NT2/D1 (cell line): ENCODE measurements around the gene RTN4RL2.

Source experiments
- DNase-seq: peaks from one replicate; pipeline ENCODE4 v3.0.0-alpha.2; 2011; ENCODE audit warnings: low read depth, low spot score
- H3K27me3 ChIP-seq: 2 replicates; pipeline ENCODE4 v1.6.0; 2011; ENCODE audit warnings: mild to moderate bottlenecking; ENCODE audit not compliant: insufficient read length, insufficient read depth
- H3K36me3 ChIP-seq: 2 replicates; pipeline ENCODE4 v1.6.1; 2011; ENCODE audit warnings: mild to moderate bottlenecking, low read length, mixed read lengths; ENCODE audit not compliant: insufficient read depth, insufficient read length
- H3K4me1 ChIP-seq: 2 replicates; pipeline ENCODE4 v1.5.1; 2011; ENCODE audit not compliant: insufficient read depth, insufficient read length
- H3K4me3 ChIP-seq: 2 replicates; pipeline ENCODE4 v1.5.1; 2011; ENCODE audit warnings: low read depth; ENCODE audit not compliant: insufficient read length
- H3K9ac ChIP-seq: 2 replicates; pipeline ENCODE4 v1.6.0; 2011; ENCODE audit warnings: low read depth; ENCODE audit not compliant: insufficient read length
- H3K9me3 ChIP-seq: 2 replicates; pipeline ENCODE4 v1.5.1; 2011; ENCODE audit warnings: mild to moderate bottlenecking, low read length; ENCODE audit not compliant: insufficient read depth
- SUZ12 ChIP-seq: IDR thresholded peaks from 2 replicates; pipeline ENCODE4 v1.6.1; 2011; ENCODE audit not compliant: insufficient read length, insufficient read depth; ENCODE audit errors: extremely low read depth
- YY1 ChIP-seq: IDR thresholded peaks from 2 replicates; pipeline ENCODE4 v1.6.1; 2011; ENCODE audit not compliant: insufficient read length, insufficient read depth
- ZNF274 ChIP-seq: IDR thresholded peaks from 2 replicates; pipeline ENCODE4 v1.6.1; 2011; ENCODE audit warnings: mild to moderate bottlenecking, low read depth, low read length

RTN4RL2 gene

DNA sequence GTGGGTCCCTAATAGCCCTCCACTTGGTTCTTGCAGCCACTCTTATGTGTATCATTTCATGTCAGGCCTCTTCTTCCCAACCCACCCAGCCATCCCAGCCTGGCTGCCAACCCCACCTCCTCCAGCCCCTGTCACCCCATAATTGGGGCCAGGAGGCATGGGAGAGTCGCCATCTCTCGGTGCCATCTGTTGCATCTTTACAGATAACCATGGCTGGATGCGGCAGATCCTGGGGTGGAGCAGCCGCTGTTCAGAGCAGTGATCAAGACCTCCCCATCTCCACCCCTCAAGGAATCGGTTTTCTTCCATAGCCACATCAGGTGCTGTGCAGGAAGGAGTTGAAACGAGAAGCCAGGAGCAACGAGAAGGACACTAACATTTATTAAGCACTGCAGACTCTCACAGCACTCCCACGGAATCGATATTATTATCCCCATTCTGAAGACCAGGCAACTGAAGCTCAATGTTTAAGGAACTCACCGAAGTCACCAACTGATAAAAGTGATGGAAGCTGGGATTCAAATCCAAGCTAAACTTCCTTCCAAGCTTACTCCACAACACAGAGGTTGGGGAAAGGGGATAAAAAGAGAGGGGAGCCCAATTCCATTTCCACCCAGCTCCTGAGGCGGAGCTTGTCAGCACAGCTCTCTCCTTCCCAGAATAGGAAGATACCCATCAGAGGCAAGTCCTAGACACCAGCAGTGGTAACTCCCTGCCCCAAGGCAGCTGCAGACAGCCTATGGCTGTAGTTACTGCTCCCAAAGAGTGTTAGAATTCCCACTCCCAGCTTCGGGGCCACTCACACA, 52.5 kb downstream of the RTN4RL2 start:
- no peak for TF ChIP-seq SUZ12
- TF ChIP-seq YY1: no peak
- TF ChIP-seq ZNF274: no peak
- H3K9ac ChIP-seq: no peak overlapping the region

DNA sequence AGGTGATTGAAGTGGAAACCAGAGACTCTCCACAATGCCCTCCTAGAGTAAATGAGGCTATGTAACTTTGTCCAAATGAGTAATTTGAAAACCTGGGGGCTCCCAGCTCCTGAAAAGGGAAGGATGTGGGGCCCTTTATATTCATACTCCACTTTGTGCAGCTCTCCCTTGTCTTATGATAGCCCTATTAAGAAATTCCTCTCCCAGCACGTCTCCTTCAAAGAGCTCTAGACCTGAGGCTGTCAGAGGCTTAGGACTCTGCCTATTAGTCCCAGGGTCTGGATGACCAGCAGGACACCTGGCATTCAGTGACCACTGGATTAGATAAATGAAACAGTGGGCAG, 53.1 kb downstream of the RTN4RL2 start:
- TF ChIP-seq YY1 (no peak), SUZ12 (no peak), ZNF274 (no peak)
- Histone ChIP-seq H3K27me3 (peaks cover 51% of the 10 kb centered on the region), H3K36me3 (no peaks in the 10 kb centered on the region), H3K9ac (no peak overlapping the region), H3K9me3 (no peaks in the 10 kb centered on the region), H3K4me3 (no peak overlapping the region), H3K4me1 (peaks cover 4% of the 10 kb centered on the region)
- DNase-seq: no peak

More for the DNA sequence above, 52.5 kb downstream of the RTN4RL2 start:
- Histone ChIP-seq H3K4me1 (peaks cover 4% of the 10 kb centered on the region), H3K27me3 (peaks cover 49% of the 10 kb centered on the region), H3K9me3 (no peaks in the 10 kb centered on the region), H3K4me3 (no peak overlapping the region), H3K36me3 (no peaks in the 10 kb centered on the region)
- no peak for DNase-seq

DNA sequence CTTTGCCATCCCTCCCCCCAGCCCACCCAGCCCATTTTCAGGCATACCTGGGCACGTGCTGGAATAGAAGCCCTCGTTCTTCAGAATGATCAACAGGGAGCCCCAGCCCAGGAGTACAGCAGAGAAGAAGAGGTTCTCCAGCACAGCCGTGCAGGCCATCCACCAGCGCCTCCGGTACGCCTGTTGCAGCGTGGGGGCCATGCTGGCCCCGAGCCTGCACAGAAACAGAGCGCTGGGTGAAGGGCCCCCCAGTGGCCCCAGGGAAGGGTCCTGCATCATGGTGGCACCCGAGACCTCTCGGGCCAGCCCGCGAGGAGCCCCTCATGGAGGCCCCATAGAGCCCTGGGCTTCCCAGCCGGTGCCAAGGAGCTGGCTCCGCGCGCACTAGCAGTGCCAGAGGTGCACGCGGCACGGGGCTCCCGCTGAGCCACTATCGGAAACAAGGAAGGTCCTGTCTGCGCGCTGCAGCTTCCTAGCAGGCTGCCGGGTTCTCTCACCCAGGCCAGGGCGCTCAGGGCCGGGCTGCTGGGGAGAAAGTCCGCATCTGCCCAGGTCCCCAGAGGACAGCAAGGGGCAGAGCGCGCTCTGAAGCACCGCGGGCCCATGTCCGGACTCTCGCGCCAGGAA, 53.7 kb downstream of the RTN4RL2 start:
- no peak for DNase-seq
- Histone ChIP-seq H3K9ac (peak overlapping the region; percentile 84), H3K36me3 (no peaks in the 10 kb centered on the region), H3K4me1 (peaks cover 4% of the 10 kb centered on the region), H3K27me3 (peaks cover 51% of the 10 kb centered on the region), H3K4me3 (peak overlapping the region; percentile 77), H3K9me3 (no peaks in the 10 kb centered on the region)
- no peak for TF ChIP-seq ZNF274
- no peak for TF ChIP-seq SUZ12
- TF ChIP-seq YY1: no peak

- Histone ChIP-seq H3K9ac (peak overlapping the region; percentile 84), H3K27me3 (peaks cover 51% of the 10 kb centered on the region), H3K4me3 (peak overlapping the region; percentile 77), H3K4me1 (peaks cover 4% of the 10 kb centered on the region), H3K36me3 (no peaks in the 10 kb centered on the region), H3K9me3 (no peaks in the 10 kb centered on the region)
- TF ChIP-seq ZNF274: no peak
- TF ChIP-seq SUZ12: peak; percentile 12
- no peak for DNase-seq
These were observed 54.4 kb downstream of the RTN4RL2 start for GRCh38 chr11:57514538-57515331.

- no peaks in the 10 kb centered on the region for H3K9me3 ChIP-seq
- no peaks in the 10 kb centered on the region for H3K36me3 ChIP-seq
- TF ChIP-seq SUZ12: no peak
- peaks cover 4% of the 10 kb centered on the region for H3K4me1 ChIP-seq
- H3K4me3 ChIP-seq: peak within 1 kb of the TSS; percentile 77
- H3K27me3 ChIP-seq: peaks cover 51% of the 10 kb centered on the region
- DNase-seq: no peak
- H3K9ac ChIP-seq: peak within 1 kb of the TSS; percentile 84
These were observed 55.2 kb downstream of the RTN4RL2 start, which contains the start of gene SLC43A1 for GRCh38 chr11:57515332-57516060. Gene SLC43A1 (minus strand): TSS chr11:57515702. CDS start chr11:57514111, 1,591 bp downstream.

GRCh38 chr11:57516061-57516443, 55.7 kb downstream of the RTN4RL2 start:
- no peaks in the 10 kb centered on the region for H3K36me3 ChIP-seq
- peaks cover 4% of the 10 kb centered on the region for H3K4me1 ChIP-seq
- H3K4me3 ChIP-seq: peak overlapping the region; percentile 77
- peaks cover 51% of the 10 kb centered on the region for H3K27me3 ChIP-seq
- no peak for DNase-seq
- H3K9ac ChIP-seq: peak overlapping the region; percentile 84
- H3K9me3 ChIP-seq: no peaks in the 10 kb centered on the region
- TF ChIP-seq SUZ12 (no peak), YY1 (no peak), ZNF274 (no peak)
